ENCODE measurements around the gene AHDC1. TPM values are rescaled to one million over a fixed set of nuclear protein-coding genes. Genes with fewer than 3 reads are reported as not detected.

The AHDC1 gene
- total RNA-seq: 10 to 100 TPM; 15.3 to 19.3 TPM

GRCh38 chr1:27603681-27604578 is at the start of gene AHDC1:
TSS of gene AHDC1 (minus strand) at chr1:27604144. CDS start at chr1:27552115, 52,029 bp downstream.
- CTCF ChIA-PET: interaction anchor here (0.8 to 6.4 kb wide), 12 partner anchors 9 to 304 kb away, joined by 3 to 89 read pairs (median 4); no protein-coding TSS in a partner anchor
- peak; percentile 94 for DNase-seq
- Mint-ChIP-seq H3K36me3 (ENCODE audit: low read depth) (no peaks in the 10 kb centered on the region), H3K27ac (peak within 1 kb of the TSS; percentile 85), H3K4me1 (peaks cover 43% of the 10 kb centered on the region), H3K27me3 (peaks cover 5% of the 10 kb centered on the region), H3K4me3 (peak within 1 kb of the TSS; percentile 91), H3K9me3 (no peaks in the 10 kb centered on the region)
- POLR2A ChIA-PET: interaction anchor here (0.6 to 0.7 kb wide), 2 partner anchors 78 to 281 kb away, joined by 4 read pairs; no protein-coding TSS in a partner anchor

- Mint-ChIP-seq H3K4me1 (peaks cover 20% of the 10 kb centered on the region), H3K36me3 (ENCODE audit: low read depth) (no peaks in the 10 kb centered on the region), H3K27me3 (no peaks in the 10 kb centered on the region), H3K4me3 (no peak overlapping the region), H3K9me3 (no peaks in the 10 kb centered on the region), H3K27ac (no peak overlapping the region)
- POLR2A ChIA-PET: no interaction called here
- no peak for DNase-seq
- CTCF ChIA-PET: interaction anchor here (0.6 to 1.1 kb wide), 2 partner anchors 17 to 105 kb away, joined by 4 read pairs; no protein-coding TSS in a partner anchor
These were observed 48.3 kb upstream of the AHDC1 start for GRCh38 chr1:27652111-27652864.

- Mint-ChIP-seq H3K4me1 (peaks cover 19% of the 10 kb centered on the region), H3K36me3 (ENCODE audit: low read depth) (no peaks in the 10 kb centered on the region), H3K27me3 (no peaks in the 10 kb centered on the region), H3K9me3 (no peaks in the 10 kb centered on the region), H3K27ac (no peak overlapping the region), H3K4me3 (no peak overlapping the region)
- CTCF ChIA-PET: interaction anchor here (0.6 to 3.4 kb wide), 7 partner anchors 10 to 44 kb away, joined by 3 to 14 read pairs (median 5); no protein-coding TSS in a partner anchor
- no peak for DNase-seq
- POLR2A ChIA-PET: no interaction called here
These were observed 46.7 kb upstream of the AHDC1 start for GRCh38 chr1:27650539-27651175.

- H3K36me3 Mint-ChIP-seq (ENCODE audit: low read depth): no peaks in the 10 kb centered on the region
- H3K4me3 Mint-ChIP-seq: no peak overlapping the region
- no peak overlapping the region for H3K27ac Mint-ChIP-seq
- no peak for DNase-seq
- no peaks in the 10 kb centered on the region for H3K27me3 Mint-ChIP-seq
- CTCF ChIA-PET: interaction anchor here (0.6 to 3.4 kb wide), 13 partner anchors 11 to 548 kb away, joined by 3 to 14 read pairs (median 4); no protein-coding TSS in a partner anchor
- H3K9me3 Mint-ChIP-seq: no peaks in the 10 kb centered on the region
- POLR2A ChIA-PET: no interaction called here
- peaks cover 17% of the 10 kb centered on the region for H3K4me1 Mint-ChIP-seq
These were observed 46.2 kb upstream of the AHDC1 start for GRCh38 chr1:27650171-27650538.

GRCh38 chr1:27649306-27649635 is 45.3 kb upstream of the AHDC1 start:
- H3K27ac Mint-ChIP-seq: no peak overlapping the region
- DNase-seq: no peak
- no peaks in the 10 kb centered on the region for H3K36me3 Mint-ChIP-seq (ENCODE audit: low read depth)
- POLR2A ChIA-PET: no interaction called here
- H3K4me3 Mint-ChIP-seq: no peak overlapping the region
- peaks cover 14% of the 10 kb centered on the region for H3K4me1 Mint-ChIP-seq
- CTCF ChIA-PET: interaction anchor here (1.0 to 3.4 kb wide), 9 partner anchors 12 to 547 kb away, joined by 3 to 14 read pairs (median 5); partner anchors contain the start of gene IFI6
- no peaks in the 10 kb centered on the region for H3K9me3 Mint-ChIP-seq
- H3K27me3 Mint-ChIP-seq: no peaks in the 10 kb centered on the region

- Mint-ChIP-seq H3K9me3 (no peaks in the 10 kb centered on the region), H3K4me1 (peaks cover 19% of the 10 kb centered on the region)
- POLR2A ChIA-PET: no interaction called here
These were observed 44.8 kb upstream of the AHDC1 start for GRCh38 chr1:27648602-27649305.

GRCh38 chr1:27647328-27647727 is 43.4 kb upstream of the AHDC1 start:
- Mint-ChIP-seq H3K27me3 (no peaks in the 10 kb centered on the region), H3K4me3 (no peak overlapping the region)
- POLR2A ChIA-PET: no interaction called here

More at GRCh38 chr1:27648602-27649305, 44.8 kb upstream of the AHDC1 start:
- DNase-seq: no peak
- Mint-ChIP-seq H3K36me3 (ENCODE audit: low read depth) (no peaks in the 10 kb centered on the region), H3K4me3 (no peak overlapping the region), H3K27me3 (no peaks in the 10 kb centered on the region), H3K27ac (no peak overlapping the region)
- CTCF ChIA-PET: interaction anchor here (1.0 to 3.4 kb wide), 7 partner anchors 10 to 23 kb away, joined by 3 to 14 read pairs (median 4); partner anchors contain the start of gene IFI6

GRCh38 chr1:27646676-27647075 is 42.7 kb upstream of the AHDC1 start:
- no peaks in the 10 kb centered on the region for H3K27me3 Mint-ChIP-seq
- ChIA-PET POLR2A (interaction anchor here (0.6 kb wide), 1 partner anchor 9 kb away, joined by 3 read pairs; no protein-coding TSS in a partner anchor), CTCF (interaction anchor here (1.0 to 2.0 kb wide), 6 partner anchors 10 to 42 kb away, joined by 3 to 6 read pairs (median 4); partner anchors contain the start of gene AHDC1)
- H3K4me1 Mint-ChIP-seq: peaks cover 24% of the 10 kb centered on the region
- no peaks in the 10 kb centered on the region for H3K9me3 Mint-ChIP-seq
- no peak overlapping the region for H3K27ac Mint-ChIP-seq
- no peak overlapping the region for H3K4me3 Mint-ChIP-seq
- DNase-seq: no peak
- H3K36me3 Mint-ChIP-seq (ENCODE audit: low read depth): no peaks in the 10 kb centered on the region

More at GRCh38 chr1:27647328-27647727, 43.4 kb upstream of the AHDC1 start:
- Mint-ChIP-seq H3K36me3 (ENCODE audit: low read depth) (no peaks in the 10 kb centered on the region), H3K27ac (peak overlapping the region; percentile 15), H3K9me3 (no peaks in the 10 kb centered on the region), H3K4me1 (peaks cover 24% of the 10 kb centered on the region)
- DNase-seq: no peak
- CTCF ChIA-PET: interaction anchor here (1.0 to 2.0 kb wide), 6 partner anchors 9 to 43 kb away, joined by 4 to 6 read pairs (median 4); partner anchors contain the start of gene AHDC1

GRCh38 chr1:27645071-27645415 is 41.1 kb upstream of the AHDC1 start:
- peak overlapping the region; percentile 25 for H3K27ac Mint-ChIP-seq
- no peaks in the 10 kb centered on the region for H3K36me3 Mint-ChIP-seq (ENCODE audit: low read depth)
- no peaks in the 10 kb centered on the region for H3K9me3 Mint-ChIP-seq
- no peak for DNase-seq
- ChIA-PET CTCF (interaction anchor here (1.0 to 1.8 kb wide), 4 partner anchors 11 to 80 kb away, joined by 3 to 9 read pairs (median 5); partner anchors contain the start of gene FAM76A), POLR2A (no interaction called here)
- H3K27me3 Mint-ChIP-seq: no peaks in the 10 kb centered on the region
- H3K4me3 Mint-ChIP-seq: no peak overlapping the region
- H3K4me1 Mint-ChIP-seq: peaks cover 16% of the 10 kb centered on the region

GRCh38 chr1:27644369-27645070 is 40.6 kb upstream of the AHDC1 start:
- CTCF ChIA-PET: interaction anchor here (1.0 to 1.8 kb wide), 6 partner anchors 8 to 81 kb away, joined by 3 to 9 read pairs (median 4); partner anchors contain the start of gene FAM76A
- POLR2A ChIA-PET: no interaction called here
- H3K36me3 Mint-ChIP-seq (ENCODE audit: low read depth): no peaks in the 10 kb centered on the region
- no peak for DNase-seq
- no peak overlapping the region for H3K27ac Mint-ChIP-seq
- no peak overlapping the region for H3K4me3 Mint-ChIP-seq
- no peaks in the 10 kb centered on the region for H3K9me3 Mint-ChIP-seq
- H3K4me1 Mint-ChIP-seq: peaks cover 13% of the 10 kb centered on the region
- H3K27me3 Mint-ChIP-seq: no peaks in the 10 kb centered on the region

GRCh38 chr1:27643600-27644368 is 39.8 kb upstream of the AHDC1 start:
- DNase-seq: peak; percentile 67
- Mint-ChIP-seq H3K27me3 (no peaks in the 10 kb centered on the region), H3K27ac (no peak overlapping the region), H3K4me1 (peaks cover 15% of the 10 kb centered on the region), H3K4me3 (no peak overlapping the region), H3K36me3 (ENCODE audit: low read depth) (no peaks in the 10 kb centered on the region), H3K9me3 (no peaks in the 10 kb centered on the region)
- ChIA-PET POLR2A (no interaction called here), CTCF (interaction anchor here (0.6 to 1.8 kb wide), 11 partner anchors 8 to 120 kb away, joined by 3 to 9 read pairs (median 4); partner anchors contain the start of gene FAM76A)
